Measurements from ENCODE around the gene FBXL7.

The FBXL7 gene

DNA sequence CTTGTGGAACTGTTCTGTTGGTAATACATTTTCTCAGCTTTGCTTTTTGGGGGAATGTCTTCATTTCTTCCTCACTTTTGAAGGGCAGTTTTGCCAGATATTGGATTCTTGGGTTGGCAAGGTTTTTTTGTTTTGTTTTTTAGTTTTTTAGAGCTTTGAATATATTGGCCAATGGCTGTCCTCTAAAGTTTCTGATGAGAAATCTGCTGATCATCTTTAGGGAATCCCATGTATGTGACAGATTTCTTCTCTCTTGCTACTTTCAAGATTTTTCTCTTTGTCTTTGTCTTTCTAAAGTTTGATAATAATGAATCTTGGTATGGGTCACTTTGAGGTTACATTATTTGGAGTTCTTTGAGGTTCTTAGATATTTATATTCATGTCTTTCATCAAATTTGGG is 227.4 kb downstream of the FBXL7 start:
- no peak for DNase-seq

DNA sequence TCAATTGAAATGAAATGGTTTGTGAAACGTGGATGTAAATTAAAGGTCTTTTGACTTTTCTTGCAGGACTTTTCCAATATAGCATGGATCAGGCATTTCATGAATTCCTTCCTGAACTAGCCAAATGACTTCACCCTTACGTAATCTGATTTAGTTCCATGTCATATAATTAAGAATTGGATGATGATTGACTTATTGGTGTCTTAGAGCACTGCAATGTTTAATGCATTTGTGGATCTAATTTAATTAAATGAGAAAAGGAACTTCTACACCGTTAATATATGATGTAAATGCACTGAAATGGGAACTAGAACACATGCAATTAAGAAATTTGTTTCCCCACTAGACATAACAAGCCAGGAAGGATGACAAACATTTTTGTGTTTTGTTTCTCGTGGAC is 228.8 kb downstream of the FBXL7 start:
- no peak for DNase-seq

DNA sequence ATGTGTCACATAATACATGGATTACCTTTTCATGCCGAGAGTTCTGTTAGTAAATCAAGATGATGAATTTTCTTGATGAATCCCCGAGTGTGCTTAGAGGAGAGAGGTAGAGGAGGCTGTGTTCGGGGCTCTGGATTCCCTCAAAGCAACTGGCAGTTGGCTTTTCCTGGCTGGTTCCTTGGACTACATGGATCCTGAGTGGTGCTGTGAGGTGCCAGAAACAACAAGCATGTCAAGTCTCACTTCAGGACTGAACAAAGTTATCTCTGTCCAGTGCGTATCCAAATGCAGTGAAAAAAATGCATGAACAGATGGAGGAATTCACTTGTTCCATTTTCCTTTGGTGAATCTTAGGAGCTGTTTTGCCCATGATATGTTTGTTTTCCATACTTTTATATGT is 231.7 kb downstream of the FBXL7 start:
- DNase-seq, result no peak

DNA sequence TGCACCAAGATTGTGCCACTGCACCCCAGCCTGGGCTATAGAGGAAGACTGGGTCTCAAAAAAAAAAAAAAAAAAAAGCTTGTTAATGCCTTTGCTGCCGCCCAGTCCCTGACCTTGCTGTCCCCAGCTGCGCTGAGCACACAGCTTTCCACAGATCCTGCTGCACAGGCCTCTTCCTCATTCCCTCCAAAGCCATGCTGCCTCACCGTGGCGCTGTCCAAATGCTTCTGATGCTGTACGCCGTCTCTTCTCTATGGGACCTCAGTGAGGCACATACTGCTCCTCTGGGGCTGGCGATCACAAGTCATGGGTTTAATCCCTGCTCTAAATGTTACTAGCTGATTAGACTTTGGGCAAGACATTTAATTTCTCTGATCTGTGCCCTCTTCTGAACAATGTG is 234.1 kb downstream of the FBXL7 start:
- DNase-seq, result no peak

DNA sequence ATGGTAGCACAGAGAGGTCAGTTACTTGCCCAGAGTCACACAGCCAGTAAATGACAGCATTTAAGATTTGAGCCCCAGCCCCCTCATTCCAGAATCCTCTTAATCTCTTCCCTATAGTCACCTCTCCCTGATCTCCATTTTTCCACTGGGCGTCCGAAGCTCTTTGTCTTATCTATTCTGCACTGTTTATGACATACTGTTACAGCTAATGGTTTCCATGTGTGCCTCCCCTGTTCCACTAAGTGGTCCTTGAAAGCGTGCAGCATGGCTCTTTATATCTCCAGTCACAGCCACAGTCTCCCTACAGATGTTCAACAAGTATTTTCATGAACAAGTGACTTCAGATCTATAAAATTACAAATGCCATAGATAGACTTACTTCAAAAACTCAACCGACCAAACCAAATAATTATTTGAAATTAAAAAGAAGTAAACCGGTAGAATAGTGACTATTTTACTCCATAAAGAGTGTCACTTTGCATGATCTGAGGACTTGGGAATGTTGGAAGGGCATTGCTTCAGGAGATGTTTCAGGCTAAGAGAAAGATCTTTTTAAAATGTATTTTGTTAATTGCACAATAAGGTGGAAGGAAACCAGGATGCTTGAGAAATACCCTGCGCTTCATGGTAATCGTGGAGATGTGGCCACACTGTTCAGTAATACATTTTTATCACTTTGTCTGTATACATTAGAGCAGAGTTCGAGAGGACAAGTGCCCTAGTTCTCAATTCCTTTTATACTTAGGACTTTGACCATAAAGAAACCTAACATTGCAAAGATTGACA is 237.2 kb downstream of the FBXL7 start:
- DNase-seq, result no peak

DNA sequence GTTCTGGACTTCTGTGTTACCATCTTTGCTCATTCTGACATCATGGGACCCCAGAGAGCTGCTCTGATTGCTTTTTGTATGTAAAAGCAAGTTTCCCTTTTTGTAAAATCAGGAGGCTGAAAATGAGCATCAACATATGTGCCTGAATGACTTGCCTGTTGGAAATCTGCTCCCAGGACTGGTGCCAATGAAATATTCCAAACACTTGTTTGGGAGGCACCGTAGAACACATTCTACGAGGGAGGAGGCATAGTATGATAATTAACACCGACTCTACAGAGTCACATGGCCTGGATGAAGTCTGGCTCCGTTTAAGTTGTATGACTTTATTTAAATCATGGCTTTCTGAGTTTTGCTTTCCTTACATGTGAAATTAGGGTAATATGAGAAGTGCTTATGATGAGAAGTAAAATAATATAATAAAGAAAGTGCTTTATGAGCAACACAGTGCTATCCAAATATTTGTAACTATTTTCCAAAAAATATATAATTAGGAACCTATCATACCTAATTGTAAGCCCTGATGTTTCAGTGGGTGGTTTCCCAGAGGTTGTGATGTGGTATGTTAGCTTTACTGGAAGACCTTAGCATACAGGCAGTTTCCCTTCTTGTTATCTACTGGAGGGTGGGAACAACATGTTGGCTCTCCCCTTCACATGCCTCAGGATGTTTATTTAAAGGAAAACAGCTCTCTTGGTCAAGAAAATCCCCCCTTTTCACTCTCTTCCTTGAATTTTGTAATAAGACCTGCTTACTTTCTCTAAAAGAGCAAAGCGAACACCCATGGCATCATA is 238.1 kb downstream of the FBXL7 start:
- no peak for DNase-seq

DNA sequence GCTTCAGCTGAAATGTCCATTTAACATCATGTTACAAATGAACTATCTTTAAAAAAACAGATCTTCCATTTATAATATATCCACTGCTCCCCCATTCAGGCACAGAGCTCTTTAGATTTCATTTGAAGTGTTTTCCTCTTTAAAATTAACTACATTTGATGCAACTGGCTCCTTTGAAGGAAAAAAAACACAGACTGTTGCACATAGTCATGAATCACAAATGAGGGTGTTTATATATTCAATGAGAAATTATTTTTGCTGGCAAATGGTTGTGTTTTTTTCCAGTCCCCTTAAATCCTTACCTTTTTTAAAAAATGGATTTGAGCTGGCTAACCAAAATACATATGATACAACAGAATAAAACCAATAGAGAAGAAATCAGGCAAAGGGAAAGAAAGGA is 240.4 kb downstream of the FBXL7 start:
- DNase-seq, result no peak

DNA sequence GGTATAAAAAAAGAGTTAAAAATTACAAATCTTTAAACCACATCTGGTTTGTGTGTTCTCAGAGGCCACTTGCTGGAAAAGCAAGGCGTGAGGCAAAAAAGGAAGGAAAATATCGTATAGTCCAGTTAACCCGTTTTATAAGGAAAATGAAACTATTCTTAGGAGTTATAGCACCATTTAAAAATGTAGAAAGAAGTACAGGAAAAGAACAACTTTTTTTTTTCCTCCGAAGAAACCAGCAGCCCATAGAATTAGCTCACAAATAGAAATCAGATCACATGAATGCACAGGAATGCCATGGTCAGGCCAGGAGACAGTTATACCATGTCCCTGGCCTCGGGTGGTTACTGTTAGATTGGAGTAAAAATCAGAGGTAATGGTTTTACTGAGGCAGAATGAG is 241.6 kb downstream of the FBXL7 start:
- DNase-seq, result no peak

DNA sequence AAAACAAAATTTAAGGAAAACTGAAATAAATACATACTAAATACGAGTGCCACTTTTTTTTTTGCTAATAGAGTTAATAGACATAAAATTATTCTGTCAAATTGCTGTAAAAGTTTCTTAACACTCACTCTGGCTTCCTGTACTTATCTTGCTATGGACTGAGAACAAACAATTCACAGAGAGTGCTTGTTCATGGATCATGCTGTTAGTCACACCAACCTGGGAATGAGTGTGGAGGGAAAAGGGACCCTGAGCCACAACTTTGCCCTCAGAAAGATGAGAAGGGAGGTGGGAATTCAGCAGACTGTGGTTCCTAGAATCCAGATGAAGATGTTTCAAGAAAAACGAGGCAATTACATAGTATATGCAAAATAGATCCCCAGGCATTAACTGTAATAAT is 246.9 kb downstream of the FBXL7 start:
- no peak for DNase-seq

DNA sequence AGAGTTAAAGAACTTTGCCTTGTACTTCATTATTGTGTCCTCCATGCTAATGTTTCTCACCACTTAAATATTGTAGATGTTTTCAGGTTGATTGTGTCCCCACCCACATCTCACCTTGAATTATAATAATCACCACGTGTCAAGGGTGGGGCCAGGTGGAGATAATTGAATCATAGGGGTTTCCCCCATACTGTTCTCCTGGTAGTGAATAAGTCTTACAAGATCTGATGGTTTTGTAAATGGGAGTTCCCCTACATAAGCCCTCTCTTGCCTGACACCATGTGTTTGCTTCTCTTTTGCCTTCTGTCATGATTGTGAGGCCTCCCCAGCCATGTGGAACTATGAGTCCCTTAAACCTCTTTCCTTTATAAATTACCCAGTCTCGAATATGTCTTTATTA is 248.3 kb downstream of the FBXL7 start:
- no peak for DNase-seq

DNA sequence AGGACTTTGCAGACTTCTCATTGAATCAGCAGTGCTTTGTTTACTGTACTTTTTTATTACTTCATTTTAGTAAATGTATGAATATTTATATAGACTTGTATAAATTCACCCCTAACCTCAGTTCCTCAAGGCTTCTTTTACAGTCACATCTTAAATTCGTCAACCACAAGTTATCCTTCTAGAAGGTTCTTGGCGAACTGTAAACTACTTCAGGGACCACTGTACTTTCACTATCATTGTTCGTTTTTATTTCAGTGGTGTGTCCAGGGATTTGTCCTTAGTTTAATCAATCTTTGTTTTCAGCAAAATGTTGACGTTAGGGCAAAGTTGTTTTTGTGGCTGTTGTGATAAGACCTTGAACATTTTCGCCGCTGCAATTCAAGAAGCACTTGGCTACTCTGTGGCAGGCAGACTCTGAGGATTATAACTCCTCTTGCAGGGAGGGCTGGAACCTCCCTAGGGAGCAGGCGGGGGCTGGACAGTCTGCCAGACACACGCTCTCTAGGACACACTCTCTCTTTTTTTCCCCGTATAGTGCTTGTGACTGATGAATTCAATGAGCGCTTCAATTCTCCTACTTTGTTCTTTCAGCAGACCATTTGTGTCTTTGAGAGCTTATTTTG is 252.8 kb downstream of the FBXL7 start:
- no peak for DNase-seq

DNA sequence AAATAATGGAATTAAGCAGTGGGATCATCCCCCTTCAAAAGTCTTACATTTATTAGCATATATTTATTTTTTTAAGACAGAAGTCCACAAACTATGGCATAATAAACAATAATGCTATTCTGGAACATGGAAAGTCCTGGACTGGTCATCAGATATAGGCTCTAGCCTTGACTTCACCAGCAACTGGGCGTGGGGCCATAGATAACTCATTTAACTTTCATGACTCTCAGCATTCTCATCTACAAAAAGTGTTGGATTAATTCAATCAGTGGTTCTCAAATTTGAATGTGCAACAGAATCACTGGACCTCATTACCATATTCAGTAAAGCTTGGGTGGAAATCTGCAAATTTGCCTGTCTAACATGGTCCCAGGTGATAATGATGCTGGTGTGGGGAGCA is 253.8 kb downstream of the FBXL7 start:
- no peak for DNase-seq

DNA sequence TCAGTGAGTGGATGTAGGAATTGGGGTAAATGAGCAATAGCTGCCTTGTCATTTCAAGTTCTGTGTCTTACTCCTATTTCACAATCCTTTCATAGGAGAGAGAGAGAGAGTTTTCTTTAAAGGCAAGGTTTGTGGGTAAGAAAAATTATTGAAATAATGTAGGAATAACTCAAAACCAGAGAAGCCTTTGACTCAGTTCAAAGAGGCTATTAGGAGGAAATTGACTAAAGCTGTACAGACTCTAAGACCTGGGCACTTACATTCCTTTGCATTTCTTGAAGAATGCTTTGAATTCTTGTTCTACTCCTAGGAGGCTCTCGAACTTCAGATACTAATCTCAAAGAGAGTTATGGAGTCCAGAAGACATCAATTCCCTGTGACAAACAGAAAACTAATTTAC is 257.1 kb downstream of the FBXL7 start:
- DNase-seq, result no peak

DNA sequence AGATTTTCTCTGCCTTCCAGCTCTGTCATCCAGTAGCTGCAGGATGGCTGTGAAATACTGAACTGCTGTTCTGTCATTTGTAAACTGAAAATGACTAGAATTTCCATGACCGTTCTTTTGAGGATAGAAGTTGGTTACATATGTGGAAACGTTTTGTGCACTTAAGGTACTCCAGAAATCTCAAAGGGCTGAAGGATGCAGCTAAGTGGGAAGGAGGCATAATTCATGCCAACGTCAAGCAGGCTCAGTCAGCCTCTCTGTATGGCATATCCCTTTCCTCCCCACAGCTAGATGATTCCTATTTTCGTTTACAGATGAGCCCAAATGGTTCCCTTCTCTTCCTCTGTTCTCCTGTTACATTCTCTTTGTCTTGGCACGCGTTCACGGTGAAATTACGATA is 257.6 kb downstream of the FBXL7 start:
- no peak for DNase-seq

DNA sequence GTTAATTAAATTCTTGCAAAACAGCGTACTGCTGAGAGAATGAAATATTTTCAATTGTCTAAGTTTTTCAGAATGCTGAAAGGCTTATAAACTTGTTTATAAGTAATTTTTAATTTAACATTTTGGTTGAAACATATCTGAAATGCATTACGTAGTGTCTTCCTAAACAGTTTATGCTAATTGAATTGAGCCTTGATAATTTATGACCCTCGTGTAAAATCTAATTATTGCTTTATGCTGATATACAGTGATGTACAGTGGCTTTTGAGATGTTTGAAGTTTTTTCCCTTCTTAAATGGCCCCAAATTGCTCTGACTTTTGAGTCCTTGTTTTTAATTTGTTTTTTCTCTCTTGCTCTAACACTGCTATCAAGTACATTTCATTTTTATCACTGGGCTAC is 262.7 kb downstream of the FBXL7 start:
- no peak for DNase-seq

DNA sequence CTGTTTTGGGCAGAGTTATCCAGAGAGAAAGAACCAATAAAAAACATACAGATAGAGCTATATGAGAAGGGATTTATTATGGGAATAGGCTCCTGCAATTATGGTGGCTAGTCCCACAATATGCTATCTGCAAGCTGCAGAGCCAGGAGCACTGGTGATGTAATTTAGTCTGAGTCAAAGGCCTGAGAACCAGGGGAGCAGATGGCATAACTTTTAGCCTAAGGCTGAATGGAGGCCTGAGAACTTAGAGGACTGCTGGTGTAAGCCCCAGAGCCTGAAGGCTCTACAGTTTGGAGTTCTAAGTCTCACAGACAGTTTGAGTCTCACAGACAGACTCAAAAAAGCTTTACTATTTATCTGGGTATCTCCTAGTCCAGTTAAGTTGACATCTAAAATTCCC is 263.8 kb downstream of the FBXL7 start:
- no peak for DNase-seq

DNA sequence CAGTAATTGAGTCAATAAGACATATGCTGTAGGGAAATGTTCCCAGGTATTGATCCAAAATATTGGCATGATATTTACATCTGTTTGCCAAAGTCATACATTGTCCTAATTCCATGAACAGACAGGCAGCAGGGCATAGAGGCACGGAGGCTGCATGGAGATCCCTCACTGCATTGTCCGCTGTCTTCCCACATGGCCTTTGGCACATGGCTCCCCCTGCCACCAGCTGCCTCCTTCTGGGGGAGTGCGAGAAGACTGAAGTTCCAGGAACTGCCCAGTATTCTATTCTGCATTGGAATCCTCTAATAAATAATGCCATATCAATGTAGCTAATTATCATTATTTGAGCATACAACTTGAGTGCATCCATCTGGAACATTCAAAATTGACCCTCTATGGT is 269.0 kb downstream of the FBXL7 start:
- no peak for DNase-seq

DNA sequence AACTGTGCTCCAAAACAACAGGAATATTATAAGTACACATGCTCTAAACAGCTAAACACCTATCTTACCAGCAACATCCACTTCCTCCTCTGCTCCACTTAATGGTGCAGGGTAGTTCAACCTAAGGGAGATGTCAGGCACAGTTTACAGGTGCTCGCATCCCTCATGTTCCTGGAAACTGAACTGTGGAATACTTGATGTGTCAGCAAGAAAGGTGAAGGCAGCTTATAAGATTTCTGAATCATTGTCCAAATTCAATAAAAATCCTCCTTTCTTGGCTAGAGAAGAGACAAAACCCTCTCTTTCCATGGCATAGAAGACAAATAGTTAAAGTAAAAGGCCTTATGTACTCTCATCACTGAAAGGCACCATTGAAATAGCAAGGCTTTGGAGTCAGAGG is 272.2 kb downstream of the FBXL7 start:
- no peak for DNase-seq

DNA sequence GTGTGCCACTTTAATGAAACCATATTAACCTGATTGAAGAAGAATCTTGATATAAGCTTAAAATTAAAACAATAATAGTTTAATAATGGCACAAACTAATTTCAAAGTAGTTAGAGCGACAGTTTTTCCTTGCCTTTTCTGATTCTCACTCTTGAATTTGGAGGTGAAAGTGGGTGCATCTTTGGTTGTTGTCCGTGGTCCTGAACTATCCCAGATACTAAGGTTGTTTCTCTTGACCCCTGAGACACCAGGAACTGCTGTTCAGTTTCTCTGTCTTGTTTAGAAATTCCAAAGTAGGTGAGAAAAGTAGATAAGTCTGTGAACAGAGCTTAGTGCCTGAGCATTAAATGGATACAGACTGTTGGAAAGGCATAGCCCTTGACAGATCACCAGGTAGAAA is 274.7 kb downstream of the FBXL7 start:
- no peak for DNase-seq

DNA sequence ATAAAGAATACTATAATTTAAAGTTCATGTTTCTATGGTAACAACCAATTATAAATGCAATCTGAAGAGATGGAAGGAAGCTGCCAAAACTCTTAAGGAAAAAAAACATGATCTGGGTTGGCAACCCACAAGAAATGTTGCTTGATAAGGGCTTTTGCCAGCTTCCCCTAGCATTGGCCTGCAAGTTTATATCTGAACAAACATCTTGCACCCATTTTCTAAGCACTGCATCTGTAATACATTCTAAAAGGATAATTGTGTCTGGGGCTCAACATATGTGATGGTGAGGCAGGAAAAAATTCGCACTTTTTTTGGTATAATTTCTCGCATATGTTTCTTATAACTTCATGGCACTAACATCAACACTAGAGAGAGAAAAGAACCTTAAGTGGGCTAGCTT is 276.4 kb downstream of the FBXL7 start:
- no peak for DNase-seq

DNA sequence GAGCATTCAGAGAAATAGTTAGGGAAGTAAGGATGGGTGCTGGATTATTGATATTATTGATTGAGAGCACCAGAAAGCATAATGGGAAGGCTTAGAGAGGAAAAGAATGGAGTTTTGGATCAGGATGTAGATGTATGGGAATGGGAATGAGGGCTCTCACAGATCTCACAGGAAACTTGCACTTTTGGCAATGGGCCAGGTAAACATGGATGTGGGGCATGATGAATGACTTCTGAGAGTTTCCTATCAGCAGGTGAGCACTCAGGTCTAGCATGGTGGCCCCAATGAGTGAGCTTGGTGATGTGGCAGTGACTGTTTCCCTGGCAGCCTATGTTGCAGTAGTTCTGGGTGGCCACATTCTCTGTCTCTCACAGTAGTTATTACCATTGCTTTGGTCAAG is 283.8 kb downstream of the FBXL7 start:
- DNase-seq, result no peak

DNA sequence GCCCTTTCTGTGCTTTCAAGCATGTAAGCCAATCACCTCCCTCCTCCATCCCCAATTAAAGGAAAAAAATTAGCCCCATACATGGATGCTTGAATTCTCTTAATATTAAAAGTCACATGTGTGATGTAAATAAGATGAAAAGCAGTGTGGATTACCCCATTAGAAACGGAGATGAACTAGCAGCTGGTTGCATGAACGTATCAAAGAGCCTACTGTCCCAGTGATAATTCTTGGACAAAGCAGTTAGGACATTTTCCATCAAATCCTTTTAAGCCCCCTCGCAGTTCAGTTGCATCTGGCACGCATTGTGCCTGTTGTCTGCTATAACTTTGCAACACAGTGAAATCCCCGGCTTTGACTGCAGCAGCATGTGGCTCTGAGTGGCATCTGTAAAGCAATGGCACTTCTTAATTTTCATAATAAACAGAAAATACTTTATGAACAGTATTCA is 285.6 kb downstream of the FBXL7 start:
- DNase-seq, result no peak

DNA sequence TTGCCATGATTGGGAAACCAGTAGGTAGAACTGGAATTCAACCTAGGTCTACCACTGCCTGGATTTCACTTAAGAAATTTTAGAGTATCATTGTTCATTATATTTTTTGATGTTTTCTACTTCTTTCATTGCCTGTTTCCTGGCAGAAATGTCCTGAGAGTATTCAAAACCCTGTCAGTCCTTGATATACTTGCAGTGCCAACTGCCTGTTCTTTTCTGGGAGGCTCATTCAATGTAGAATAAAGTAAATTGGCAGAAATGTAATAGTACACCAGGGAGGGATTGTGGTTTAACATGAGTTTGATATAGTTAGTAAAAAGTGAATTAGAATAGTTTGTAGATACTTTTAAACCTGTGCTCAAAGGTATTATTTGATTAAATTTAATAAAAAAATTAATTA is 286.3 kb downstream of the FBXL7 start:
- no peak for DNase-seq

DNA sequence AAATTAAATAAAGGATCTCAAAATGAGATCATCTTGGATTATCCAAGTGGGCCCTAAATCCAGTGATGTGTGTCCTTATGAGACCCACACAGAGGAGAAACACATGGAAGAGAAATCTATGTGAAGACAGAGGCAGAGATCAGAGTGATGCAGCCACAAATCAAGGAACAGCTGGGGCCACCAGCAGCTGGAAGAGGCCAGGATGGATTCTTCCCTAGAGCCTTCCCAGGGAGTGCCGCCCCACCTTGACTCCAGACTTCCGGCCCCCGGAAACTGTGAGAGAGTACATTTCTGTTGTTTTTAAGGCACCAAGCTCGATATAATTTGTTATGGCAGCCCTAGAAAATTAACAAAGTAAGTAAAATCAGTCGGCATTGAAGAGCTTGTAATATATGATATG is 286.9 kb downstream of the FBXL7 start:
- DNase-seq, result no peak

Data from activated CD4-positive, alpha-beta T cell treated with anti-CD3 and anti-CD28 coated beads, Interleukin-2, amount 50 U/mL, for 16 hours (primary cell).